ENCODE data around the gene OOEP. TPM values are rescaled to one million over a fixed set of nuclear protein-coding genes. Genes with fewer than 3 reads are reported as not detected.

The OOEP gene
- total RNA-seq, 4 donors from 2014 or later, result not detected

Small RNAs within 50 kb of the gene (small RNA-seq; reads per million reads assigned to genes)
- 0 reads per million in 3 donors for gene RPL39P3

Other genes starting within 250 kb of the OOEP start
- gene KHDC1L, start 144.4 kb downstream of the OOEP start, total RNA-seq, result under 1 TPM in 1 of 4 donors, not detected in 3; 0.83 TPM
- 1 to 10 TPM in 3 of 4 donors, not detected in 1; 1.3 to 2.5 (median 1.8) TPM for gene KHDC1, start 106.7 kb downstream of the OOEP start, total RNA-seq
- not detected for gene DPPA5, start 15.6 kb downstream of the OOEP start, total RNA-seq
- gene KHDC3L, start 7.2 kb downstream of the OOEP start, total RNA-seq, result not detected
- gene DDX43, start 24.9 kb upstream of the OOEP start, total RNA-seq, result 1 to 10 TPM in 3 of 4 donors, under 1 TPM in 1; 0.80 to 3.5 (median 1.3) TPM
- gene CGAS, start 82.4 kb upstream of the OOEP start, total RNA-seq, result 1 to 10 TPM; 2.4 to 6.1 (median 3.9) TPM
- gene MTO1, start 91.8 kb upstream of the OOEP start, total RNA-seq, result 10 to 100 TPM; 15.2 to 38.6 (median 25.7) TPM
- gene EEF1A1, start 151.1 kb upstream of the OOEP start, total RNA-seq, result over 10,000 TPM in 3 of 4 donors, 1,000 to 10,000 TPM in 1; 6,828 to 12,822 (median 11,636) TPM

Measured in esophagus muscularis mucosa (tissue), 4 donors.